Lower leg skin (tissue), 4 donors: ENCODE results near the gene ADGRD1. TPM values are rescaled to one million over a fixed set of nuclear protein-coding genes. Genes with fewer than 3 reads are reported as not detected.

Experiments
- DNase-seq, 2 donors: peaks; one replicate each; pipeline ENCODE4 v3.0.0-alpha.2; 2019; ENCODE audit warnings: low spot score in 2 of 2
- H3K4me3 ChIP-seq: fragments of 200-600 bp; sonication (generic); 2 replicates; pipeline ENCODE4 v1.5.1; 2017; ENCODE audit warnings: mild to moderate bottlenecking, low read depth; ENCODE audit not compliant: poor library complexity, severe bottlenecking
- CTCF ChIP-seq, 3 donors: fragments of 450-650 bp; IDR thresholded peaks; one replicate each; pipeline ENCODE4 v1.5.1; 2016; ENCODE audit warnings: antibody characterized with exemption in 3 of 3, mild to moderate bottlenecking in 3 of 3, moderate library complexity in 2 of 3
- POLR2A ChIP-seq, 2 donors: fragments of 450-650 bp; IDR thresholded peaks; one replicate each; pipeline ENCODE4 v1.6.1; 2016 to 2017; ENCODE audit warnings: antibody characterized with exemption in 2 of 2, mild to moderate bottlenecking in 1 of 2, moderate library complexity in 1 of 2
- WGBS, 2 donors: methylation state at CpG; one replicate each; pipeline ENCODE4 v1.1.5; 2018; 5-methylcytosine and 5-hydroxymethylcytosine counted together
- intact Hi-C: fragments of 100-400 bp; cut with DNase I; formaldehyde crosslinking; loops from one replicate; pipeline ENCODE4 v1.15.0; 2023; ENCODE audit warnings: low total_unique reads
- total RNA-seq, 4 donors: library from RNA; depleted of rRNA; stranded (reverse); fragments of >200 nt; gene quantifications; one replicate each; pipeline ENCODE4 v1.1.0, GENCODE V29; 2016

The ADGRD1 gene
- total RNA-seq, 4 donors from 2014 or later = 8.3 to 11.6 (median 8.9) TPM

GRCh38 chr12:131097202-131098177 lies 143.8 kb downstream of the ADGRD1 start:
- 65 to 66% methylated on average over 23 to 30 of the region's 31 CpGs for WGBS, 2 donors
- peak in 1 of 2 donors; percentile 76 for DNase-seq
- intact Hi-C loops = no loop called here
- no peak for TF ChIP-seq CTCF (IDR thresholded peaks at IDR 0.05)
- TF ChIP-seq POLR2A (IDR thresholded peaks at IDR 0.05) = no peak
- H3K4me3 ChIP-seq = no peak overlapping the region

- intact Hi-C loops = no loop called here
- WGBS, 2 donors = 91 to 92% methylated on average over 19 of the region's 19 CpGs
Observed at GRCh38 chr12:131098178-131098981, 144.7 kb downstream of the ADGRD1 start.

GRCh38 chr12:131100031-131100674 lies 146.4 kb downstream of the ADGRD1 start:
- H3K4me3 ChIP-seq = no peak overlapping the region
- TF ChIP-seq CTCF (IDR thresholded peaks at IDR 0.05) (no peak), POLR2A (IDR thresholded peaks at IDR 0.05) (no peak)
- no peak for DNase-seq
- intact Hi-C loops = no loop called here
- WGBS, 2 donors = 92 to 94% methylated on average over 5 of the region's 5 CpGs

More at GRCh38 chr12:131098178-131098981, 144.7 kb downstream of the ADGRD1 start:
- H3K4me3 ChIP-seq = no peak overlapping the region
- TF ChIP-seq POLR2A (IDR thresholded peaks at IDR 0.05) = no peak
- TF ChIP-seq CTCF (IDR thresholded peaks at IDR 0.05) = no peak
- DNase-seq = peak in 1 of 2 donors; percentile 80

GRCh38 chr12:131101006-131101405 lies 147.3 kb downstream of the ADGRD1 start:
- TF ChIP-seq CTCF (IDR thresholded peaks at IDR 0.05) = no peak
- TF ChIP-seq POLR2A (IDR thresholded peaks at IDR 0.05) = no peak
- no peak overlapping the region for H3K4me3 ChIP-seq
- 86 to 96% methylated on average over 4 of the region's 4 CpGs for WGBS, 2 donors
- intact Hi-C loops = no loop called here
- peak in 1 of 2 donors; percentile 72 for DNase-seq

GRCh38 chr12:131101703-131102492 lies 148.2 kb downstream of the ADGRD1 start:
- TF ChIP-seq CTCF (IDR thresholded peaks at IDR 0.05) (no peak), POLR2A (IDR thresholded peaks at IDR 0.05) (no peak)
- intact Hi-C loops = no loop called here
- 68 to 75% methylated on average over 13 of the region's 13 CpGs for WGBS, 2 donors
- H3K4me3 ChIP-seq = no peak overlapping the region
- DNase-seq = no peak
